Activated naive CD4-positive, alpha-beta T cell treated with anti-CD3 and anti-CD28 coated beads, Interleukin-2, amount 50 U/mL, for 16 hours (primary cell): ENCODE measurements around the gene LRCH1.

Experiments used
- DNase-seq: peaks from one replicate; pipeline ENCODE4 v3.0.0-alpha.2; 2020

The LRCH1 gene

GRCh38 chr13:46595136-46595884 is 42.3 kb downstream of the LRCH1 start:
- DNase-seq, result no peak

GRCh38 chr13:46595885-46596275 is 42.9 kb downstream of the LRCH1 start:
- DNase-seq, result no peak

- no peak for DNase-seq
These were observed 43.5 kb downstream of the LRCH1 start for GRCh38 chr13:46596466-46596865.

- DNase-seq, result no peak
These were observed 45.3 kb downstream of the LRCH1 start for GRCh38 chr13:46598140-46598819.

GRCh38 chr13:46598820-46599180 is 45.8 kb downstream of the LRCH1 start:
- DNase-seq, result no peak

- DNase-seq, result no peak
These were observed 48.0 kb downstream of the LRCH1 start for GRCh38 chr13:46600943-46601311.

- DNase-seq, result no peak
These were observed 49.6 kb downstream of the LRCH1 start for GRCh38 chr13:46602531-46602930.

GRCh38 chr13:46603165-46603603 is 50.2 kb downstream of the LRCH1 start:
- DNase-seq, result no peak

- no peak for DNase-seq
These were observed 51.4 kb downstream of the LRCH1 start for GRCh38 chr13:46604226-46604990.

GRCh38 chr13:46605076-46605824 is 52.3 kb downstream of the LRCH1 start:
- DNase-seq, result no peak

GRCh38 chr13:46605825-46606554 is 53.0 kb downstream of the LRCH1 start:
- no peak for DNase-seq

- DNase-seq, result no peak
These were observed 54.0 kb downstream of the LRCH1 start for GRCh38 chr13:46606970-46607369.

GRCh38 chr13:46607768-46608564 is 55.0 kb downstream of the LRCH1 start:
- DNase-seq, result no peak

- DNase-seq, result no peak
These were observed 56.1 kb downstream of the LRCH1 start for GRCh38 chr13:46609052-46609451.

- no peak for DNase-seq
These were observed 56.8 kb downstream of the LRCH1 start for GRCh38 chr13:46609726-46610125.

- no peak for DNase-seq
These were observed 59.3 kb downstream of the LRCH1 start for GRCh38 chr13:46612267-46612666.

- no peak for DNase-seq
These were observed 60.6 kb downstream of the LRCH1 start for GRCh38 chr13:46613409-46614049.

- no peak for DNase-seq
These were observed 61.6 kb downstream of the LRCH1 start for GRCh38 chr13:46614582-46614981.

GRCh38 chr13:46615888-46616531 is 63.0 kb downstream of the LRCH1 start:
- DNase-seq, result no peak

GRCh38 chr13:46617229-46617721 is 64.3 kb downstream of the LRCH1 start:
- DNase-seq, result no peak
